GM12892 (cell line): ENCODE results near the gene CDH4.

Source experiments
- POLR2A ChIP-seq: IDR thresholded peaks from 2 replicates; pipeline ENCODE4 v1.6.1; 2011; ENCODE audit warnings: low read depth, low read length, control low read depth
- POLR2AphosphoS5 ChIP-seq: IDR thresholded peaks from 2 replicates; pipeline ENCODE4 v1.6.1; 2011; ENCODE audit warnings: low read depth, low read length, control low read depth
- TAF1 ChIP-seq: IDR thresholded peaks from 2 replicates; pipeline ENCODE4 v1.6.1; 2011; ENCODE audit warnings: low read depth, mild to moderate bottlenecking, control low read depth, low read length, borderline replicate concordance

GRCh38 chr20:61448386-61448785 lies 196.3 kb downstream of the CDH4 start:
- no peak for TF ChIP-seq POLR2A
- no peak for TF ChIP-seq POLR2AphosphoS5
- no peak for TF ChIP-seq TAF1
